ENCODE results near the gene TIMM29.

DNA sequence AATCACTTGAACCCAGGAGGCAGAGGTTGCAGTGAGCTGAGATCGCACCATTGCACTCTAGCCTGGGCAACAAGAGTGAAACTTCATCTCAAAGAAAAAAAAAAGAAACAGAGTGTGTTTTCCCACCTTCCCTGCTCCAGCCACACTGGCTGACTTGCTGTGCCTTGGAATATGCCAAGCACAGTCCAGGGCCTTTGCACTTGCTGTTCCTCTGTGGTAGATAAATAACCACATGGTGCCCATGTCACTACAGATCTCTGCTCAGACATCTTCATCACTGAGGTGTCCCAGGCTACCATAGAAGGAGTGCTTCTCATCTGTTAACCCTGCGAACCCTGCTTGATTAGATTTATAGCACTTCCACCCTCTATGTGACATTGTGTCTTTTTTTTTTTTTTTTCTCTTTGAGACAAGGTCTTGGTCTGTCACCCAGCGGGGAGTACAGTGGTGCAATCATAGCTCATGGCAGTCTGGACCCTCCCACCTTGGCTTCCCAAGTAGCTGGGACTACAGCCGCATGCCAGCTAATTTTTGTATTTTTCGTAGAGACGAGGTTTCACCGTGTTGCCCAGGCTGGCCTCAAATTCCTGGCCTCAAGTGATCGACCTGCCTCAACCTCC, 42.6 kb downstream of the TIMM29 start:
- TF ChIP-seq, protein P1, sequence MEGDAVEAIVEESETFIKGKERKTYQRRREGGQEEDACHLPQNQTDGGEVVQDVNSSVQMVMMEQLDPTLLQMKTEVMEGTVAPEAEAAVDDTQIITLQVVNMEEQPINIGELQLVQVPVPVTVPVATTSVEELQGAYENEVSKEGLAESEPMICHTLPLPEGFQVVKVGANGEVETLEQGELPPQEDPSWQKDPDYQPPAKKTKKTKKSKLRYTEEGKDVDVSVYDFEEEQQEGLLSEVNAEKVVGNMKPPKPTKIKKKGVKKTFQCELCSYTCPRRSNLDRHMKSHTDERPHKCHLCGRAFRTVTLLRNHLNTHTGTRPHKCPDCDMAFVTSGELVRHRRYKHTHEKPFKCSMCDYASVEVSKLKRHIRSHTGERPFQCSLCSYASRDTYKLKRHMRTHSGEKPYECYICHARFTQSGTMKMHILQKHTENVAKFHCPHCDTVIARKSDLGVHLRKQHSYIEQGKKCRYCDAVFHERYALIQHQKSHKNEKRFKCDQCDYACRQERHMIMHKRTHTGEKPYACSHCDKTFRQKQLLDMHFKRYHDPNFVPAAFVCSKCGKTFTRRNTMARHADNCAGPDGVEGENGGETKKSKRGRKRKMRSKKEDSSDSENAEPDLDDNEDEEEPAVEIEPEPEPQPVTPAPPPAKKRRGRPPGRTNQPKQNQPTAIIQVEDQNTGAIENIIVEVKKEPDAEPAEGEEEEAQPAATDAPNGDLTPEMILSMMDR (IDR thresholded peaks at IDR 0.05) = no peak
- no peak for TF ChIP-seq EP300 (IDR thresholded peaks at IDR 0.05)
- no peak for TF ChIP-seq POLR2A (IDR thresholded peaks at IDR 0.05)
- TF ChIP-seq POLR2AphosphoS5 (IDR thresholded peaks at IDR 0.05) = no peak

Measured in suprapubic skin (tissue), 4 donors.